OCI-LY7 (cell line): Measurements from ENCODE around the gene DAPK2.

ENCODE experiments used
- CTCF ChIP-seq: fragments of 200-600 bp; sonication (generic); conservative IDR thresholded peaks from 2 replicates; pipeline ENCODE4 v1.5.1; 2014; ENCODE audit warnings: mild to moderate bottlenecking, antibody characterized with exemption, low read length, moderate library complexity, mixed read lengths
- EZH2phosphoT487 ChIP-seq: fragments of 200-600 bp; sonication (generic); IDR thresholded peaks from 2 replicates; pipeline ENCODE4 v1.6.1; 2018; ENCODE audit warnings: low read depth, borderline replicate concordance, mild to moderate bottlenecking, mixed run types, antibody characterized with exemption, low read length, moderate library complexity, mixed read lengths

GRCh38 chr15:64022571-64022970 is 23.7 kb downstream of the DAPK2 start:
- TF ChIP-seq CTCF = no peak
- TF ChIP-seq EZH2phosphoT487 = no peak
